VCaP (cell line): ENCODE data around the gene ZBTB16.

ENCODE experiments used
- H3K27ac ChIP-seq: fragments of 450-650 bp; 2 replicates; pipeline ENCODE4 v1.5.1; 2017
- CTCF ChIP-seq: fragments of 450-650 bp; conservative IDR thresholded peaks from 2 replicates; pipeline ENCODE4 v1.5.1; 2017; ENCODE audit warnings: mild to moderate bottlenecking, moderate library complexity

The ZBTB16 gene

GRCh38 chr11:114257621-114258558 is 198.4 kb downstream of the ZBTB16 start:
- peak; percentile 18; the same call in 1 of the 2 replicates for TF ChIP-seq CTCF

GRCh38 chr11:114258696-114259095 is 199.2 kb downstream of the ZBTB16 start:
- TF ChIP-seq CTCF: no peak
- H3K27ac ChIP-seq: peak overlapping the region; percentile 45

More at GRCh38 chr11:114257621-114258558, 198.4 kb downstream of the ZBTB16 start:
- H3K27ac ChIP-seq: peak overlapping the region; percentile 45

GRCh38 chr11:114259124-114259526 is 199.6 kb downstream of the ZBTB16 start:
- no peak for TF ChIP-seq CTCF
- peak overlapping the region; percentile 45 for H3K27ac ChIP-seq

GRCh38 chr11:114259551-114259983 is 200.1 kb downstream of the ZBTB16 start:
- H3K27ac ChIP-seq: peak overlapping the region; percentile 45
- no peak for TF ChIP-seq CTCF

GRCh38 chr11:114260077-114260476 is 200.6 kb downstream of the ZBTB16 start:
- H3K27ac ChIP-seq: peak overlapping the region; percentile 45
- no peak for TF ChIP-seq CTCF

GRCh38 chr11:114260483-114260882 is 201.0 kb downstream of the ZBTB16 start:
- no peak for TF ChIP-seq CTCF
- peak overlapping the region; percentile 45 for H3K27ac ChIP-seq

GRCh38 chr11:114261791-114262190 is 202.3 kb downstream of the ZBTB16 start:
- no peak overlapping the region for H3K27ac ChIP-seq
- TF ChIP-seq CTCF: no peak
